Measurements from ENCODE around the gene GFOD1. TPM values are rescaled to one million over a fixed set of nuclear protein-coding genes. Genes with fewer than 3 reads are reported as not detected.

GFOD1 gene
- total RNA-seq, 1 experiment from 2014 or later, result 6.1 TPM

- no peak for TF ChIP-seq CTCF (conservative IDR thresholded peaks at IDR 0.05)
- Histone ChIP-seq H3K56ac (ENCODE audit: insufficient read length, low read depth, low read length) (no peak overlapping the region), H3K23ac (ENCODE audit: insufficient read length, low read depth, low read length) (no peak overlapping the region), H3K9ac (ENCODE audit: extremely low read depth, insufficient read length, low read length) (no peak overlapping the region), H2BK20ac (ENCODE audit: low read depth, low read length, poor library complexity, severe bottlenecking) (no peak overlapping the region), H4K91ac (ENCODE audit: insufficient read length, low read depth, low read length) (no peak overlapping the region), H3K9me3 (ENCODE audit: control insufficient read depth, low read depth, low read length) (no peaks in the 10 kb centered on the region), H3T11ph (ENCODE audit: low read length) (no peak overlapping the region), H3K27me3 (ENCODE audit: insufficient read depth, low read length) (no peaks in the 10 kb centered on the region), H4K5ac (ENCODE audit: insufficient read length, low read depth, low read length) (no peak overlapping the region), H2BK5ac (ENCODE audit: insufficient read length, low read length) (no peak overlapping the region), H3K4ac (ENCODE audit: low read depth, low read length) (no peak overlapping the region), H3K18ac (ENCODE audit: insufficient read length, low read depth, low read length) (no peak overlapping the region), H2BK15ac (ENCODE audit: low read depth, low read length) (no peak overlapping the region), H3K27ac (ENCODE audit: insufficient read length, low read depth, low read length) (no peak overlapping the region), H3K79me1 (ENCODE audit: insufficient read depth, low read depth, low read length, poor library complexity, severe bottlenecking) (no peaks in the 10 kb centered on the region), H3K4me1 (ENCODE audit: insufficient read depth, low read length) (no peaks in the 10 kb centered on the region), H4K8ac (replicated peaks; ENCODE audit: insufficient read length, low read depth, low read length) (no peak overlapping the region), H4K20me1 (ENCODE audit: control insufficient read depth, insufficient read depth, insufficient read length) (no peaks in the 10 kb centered on the region), H3K4me2 (ENCODE audit: insufficient read depth, insufficient read length, low read length) (no peak overlapping the region), H3K79me2 (ENCODE audit: insufficient read depth, low read length) (no peaks in the 10 kb centered on the region), H3K23me2 (ENCODE audit: insufficient read length, low read depth, low read length, poor library complexity, severe bottlenecking) (no peaks in the 10 kb centered on the region), H2AK5ac (ENCODE audit: insufficient read length, low read length) (no peak overlapping the region), H2AFZ (ENCODE audit: low read length) (no peak overlapping the region), H2BK120ac (ENCODE audit: low read depth, low read length, poor library complexity, severe bottlenecking) (no peak overlapping the region), H3K14ac (ENCODE audit: insufficient read depth, low read length) (no peak overlapping the region), H2BK12ac (ENCODE audit: insufficient read length, low read depth, low read length) (no peak overlapping the region)
- DNase-seq, result no peak
- H3K4me1 Mint-ChIP-seq, result no peaks in the 10 kb centered on the region
- H3K9me3 Mint-ChIP-seq, result no peaks in the 10 kb centered on the region
- no peak overlapping the region for H3K4me3 Mint-ChIP-seq
- H3K27me3 Mint-ChIP-seq (ENCODE audit: low read depth), result no peaks in the 10 kb centered on the region
- WGBS (ENCODE audit: extremely low coverage, insufficient read length, low lambda C conversion rate), result no CpG with 5 or more reads among the region's 2 CpGs
- H3K36me3 Mint-ChIP-seq (ENCODE audit: insufficient read depth in 1 of 3, low read depth in 3 of 3), result peaks cover 29 to 88% (median 79%) of the 10 kb centered on the region in 3 experiments; a peak in 6 of 7 replicates
- no peak overlapping the region for H3K27ac Mint-ChIP-seq
Observed at GRCh38 chr6:13318821-13319220, 168.6 kb downstream of the GFOD1 start.
